GM19193 (cell line): ENCODE measurements around the gene RPS6KA3.
A peak's percentile ranks its signal among the peaks of the same experiment; 100 is the strongest.

Experiments used
- POLR2A ChIP-seq: IDR thresholded peaks from 4 replicates; pipeline ENCODE4 v1.6.1; 2011; ENCODE audit not compliant: insufficient read depth, insufficient read length; ENCODE audit errors: extremely low read depth

RPS6KA3 gene

DNA sequence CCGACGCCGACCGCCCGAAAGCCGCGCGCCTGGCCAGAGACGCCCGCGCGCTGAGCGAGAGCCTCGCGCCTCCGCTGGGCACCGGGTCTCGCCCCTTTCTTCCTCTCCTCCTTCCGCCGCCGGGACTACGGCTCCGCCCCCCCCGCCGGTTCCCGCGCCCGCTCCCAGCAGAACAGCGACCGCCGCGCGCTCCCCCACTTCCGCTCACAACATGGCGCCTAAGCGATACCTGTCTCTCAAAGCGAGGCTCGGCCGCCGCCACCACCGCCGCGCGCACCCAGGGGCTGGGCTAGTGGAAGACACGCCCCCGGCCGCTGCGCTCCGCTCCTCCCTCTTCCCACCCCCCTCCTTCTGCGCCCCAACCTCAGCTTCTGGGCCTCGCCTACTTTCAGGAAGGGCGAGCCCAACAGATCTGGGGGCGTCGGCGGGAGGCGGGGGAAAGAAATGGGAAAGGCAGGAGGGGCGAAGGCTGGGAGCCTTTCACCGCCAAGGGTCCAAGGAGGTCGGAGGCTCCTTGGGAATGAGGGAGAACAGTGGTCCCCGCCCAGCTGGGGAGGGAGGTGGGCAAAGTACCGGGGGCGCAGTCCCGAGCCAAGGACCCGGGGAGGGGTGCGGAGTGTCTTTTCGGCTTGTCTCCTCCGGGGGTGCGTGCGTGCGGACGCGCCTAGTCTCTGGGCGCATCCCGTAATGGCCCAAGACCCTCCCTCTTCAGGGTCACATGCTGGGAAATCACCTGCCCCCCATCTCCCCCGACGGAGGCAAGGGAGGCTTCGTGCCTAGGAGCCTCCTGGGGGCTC, at the start of gene RPS6KA3:
RPS6KA3 (minus strand) TSS at position 100 of the 797 bp plus-strand sequence. CDS start 277 bp downstream, outside the sequence.
- TF ChIP-seq POLR2A: peak; percentile 56

DNA sequence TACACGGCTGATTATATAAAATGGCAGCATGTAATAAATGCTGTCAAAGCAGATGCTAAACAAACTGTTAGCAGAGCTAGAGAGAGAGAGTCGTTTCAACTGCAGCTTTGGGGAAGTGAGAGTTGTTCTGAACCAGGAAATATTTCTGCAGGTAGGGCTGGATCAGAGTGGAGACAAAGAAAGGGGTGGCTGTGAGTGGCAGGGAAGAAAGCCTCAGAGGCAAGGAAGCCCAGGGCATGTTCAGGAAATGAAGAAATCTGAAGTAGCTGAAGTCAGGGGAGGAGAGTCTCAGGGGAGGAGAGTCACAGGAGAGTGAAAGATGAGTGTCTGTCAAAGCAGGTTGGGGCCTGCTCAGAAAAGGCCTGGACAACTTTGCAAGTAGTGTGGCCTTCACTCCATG, 48.4 kb upstream of the RPS6KA3 start:
- TF ChIP-seq POLR2A: no peak

DNA sequence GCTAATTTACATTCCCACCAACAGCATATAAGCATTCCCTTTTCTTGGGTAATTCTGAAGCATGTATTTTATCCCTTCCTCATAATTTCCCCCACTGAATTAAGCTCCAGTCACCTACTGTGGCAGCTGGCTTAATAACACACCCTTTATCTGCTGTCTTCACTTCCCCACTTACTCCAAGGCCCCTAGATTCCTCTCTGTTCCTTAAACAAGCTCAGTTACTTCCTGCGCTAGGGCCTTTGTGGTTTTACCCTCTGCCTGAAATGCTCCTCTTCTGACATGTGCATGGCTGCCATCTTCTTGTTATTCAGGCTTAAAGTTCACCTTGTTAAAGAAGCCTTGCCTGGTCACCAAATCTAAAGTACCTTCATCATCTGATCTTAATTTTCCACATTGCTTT, 47.2 kb upstream of the RPS6KA3 start:
- no peak for TF ChIP-seq POLR2A

DNA sequence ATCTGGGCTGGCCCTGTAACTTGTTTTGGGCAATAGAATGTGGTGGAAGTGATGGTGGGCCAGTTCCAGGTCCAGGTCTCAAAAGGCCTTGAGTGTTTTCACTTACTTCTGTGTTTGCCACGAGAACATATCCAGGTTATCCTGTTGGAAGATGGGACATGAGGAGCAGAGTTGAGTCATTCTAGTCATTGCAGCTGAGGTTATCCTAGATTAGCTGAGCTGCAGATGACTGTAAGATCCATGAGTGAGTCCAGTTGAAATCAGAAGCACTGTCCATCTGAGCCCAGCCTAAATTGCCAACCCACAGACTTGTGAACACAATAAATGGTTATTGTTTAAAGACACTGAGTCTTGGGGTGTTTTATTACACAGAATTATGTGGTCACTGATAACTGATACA, 45.3 kb upstream of the RPS6KA3 start:
- TF ChIP-seq POLR2A: no peak

DNA sequence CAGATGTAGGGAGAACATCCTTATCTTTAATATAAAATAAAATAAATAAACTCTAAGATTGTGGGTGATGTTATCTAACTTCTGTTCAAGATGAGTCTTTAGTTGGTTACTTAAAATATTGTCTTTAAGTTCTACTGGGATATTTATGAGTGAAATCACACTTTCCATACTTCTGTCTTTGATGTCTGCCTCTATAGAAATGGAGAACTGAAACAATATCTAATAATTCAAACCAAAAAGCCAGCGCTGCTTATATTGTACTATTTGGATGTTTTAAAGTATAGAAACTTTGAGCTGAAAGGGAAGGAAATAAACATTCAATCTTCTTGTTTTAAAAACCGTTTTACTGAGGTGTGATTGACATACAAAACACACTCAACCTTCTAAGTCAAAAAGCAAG, 44.8 kb upstream of the RPS6KA3 start:
- no peak for TF ChIP-seq POLR2A

DNA sequence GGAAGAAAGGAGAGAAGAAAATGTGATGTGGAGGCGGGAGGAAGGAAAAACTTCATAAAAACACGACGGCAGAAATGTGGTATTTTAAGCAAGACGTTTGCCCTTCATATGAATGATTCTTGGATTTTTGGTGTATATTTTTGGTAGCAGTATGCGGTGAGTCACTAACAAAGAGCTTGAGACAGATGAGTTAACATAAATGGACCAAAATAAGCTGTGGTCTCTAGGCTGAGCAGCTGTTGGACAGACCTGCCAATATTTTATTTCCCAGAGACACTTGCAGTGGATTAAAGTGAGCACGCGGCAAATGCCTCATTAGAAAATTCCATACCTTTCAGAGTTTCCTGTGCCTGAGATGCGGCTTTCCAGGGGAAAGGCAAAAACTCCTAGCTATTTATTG, 43.1 kb upstream of the RPS6KA3 start:
- TF ChIP-seq POLR2A: no peak

DNA sequence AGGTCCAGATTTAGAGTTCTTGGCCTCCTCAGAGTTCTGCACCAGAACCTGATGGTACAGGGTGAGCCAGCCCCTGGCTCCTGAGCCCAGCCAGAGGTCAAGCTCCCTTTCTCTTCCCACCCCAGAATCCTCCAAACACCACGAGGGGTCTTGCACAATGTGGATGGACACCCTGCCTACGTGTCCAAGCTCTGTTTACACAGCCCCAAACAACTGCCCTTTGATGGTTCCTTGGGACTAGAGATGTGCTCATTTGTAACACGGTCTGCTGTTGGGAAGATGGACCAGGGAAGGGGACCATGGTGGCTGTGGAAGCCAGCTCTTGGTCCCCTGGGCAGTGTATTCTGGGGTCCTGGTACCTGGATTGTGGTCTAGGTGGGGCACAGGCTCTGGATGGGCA, 40.0 kb upstream of the RPS6KA3 start:
- TF ChIP-seq POLR2A: no peak

DNA sequence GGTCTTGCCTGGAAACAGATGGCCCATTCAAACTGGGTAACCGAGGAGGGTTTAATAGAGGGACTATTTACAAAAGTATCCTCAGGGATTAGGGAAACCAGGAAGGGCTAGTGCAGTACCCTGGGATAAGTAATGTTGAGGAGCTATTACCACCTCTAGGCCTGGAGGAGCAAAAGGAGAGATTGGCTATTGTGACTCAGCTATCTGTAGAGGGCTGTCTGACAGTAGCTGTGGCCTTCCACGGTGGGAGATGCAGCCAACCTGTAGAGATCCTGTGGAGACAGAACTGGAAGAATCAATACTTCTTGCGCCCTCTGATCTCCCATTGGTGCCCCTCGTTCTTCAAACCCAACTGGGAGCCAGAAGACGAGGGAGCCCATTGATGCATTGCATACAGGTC, 34.1 kb upstream of the RPS6KA3 start:
- TF ChIP-seq POLR2A: no peak

DNA sequence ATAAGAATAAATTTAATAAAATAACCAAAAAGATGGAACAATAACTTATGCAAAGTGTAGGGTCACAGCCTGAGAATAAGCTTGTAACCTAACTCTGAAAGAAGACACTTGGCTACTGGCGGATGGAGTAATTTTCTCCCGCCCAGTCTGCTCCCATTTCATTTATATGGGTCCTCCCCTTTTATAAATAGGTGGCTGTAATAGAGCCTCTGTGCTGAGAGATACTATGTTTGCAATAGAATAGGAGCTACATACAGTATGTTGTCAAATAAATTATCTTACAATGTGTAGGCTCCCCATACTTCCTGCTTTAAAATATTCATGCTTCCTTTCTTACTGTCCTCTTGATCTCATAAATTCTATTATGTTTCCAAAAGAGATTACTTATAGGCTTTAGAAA, 28.2 kb upstream of the RPS6KA3 start:
- no peak for TF ChIP-seq POLR2A

DNA sequence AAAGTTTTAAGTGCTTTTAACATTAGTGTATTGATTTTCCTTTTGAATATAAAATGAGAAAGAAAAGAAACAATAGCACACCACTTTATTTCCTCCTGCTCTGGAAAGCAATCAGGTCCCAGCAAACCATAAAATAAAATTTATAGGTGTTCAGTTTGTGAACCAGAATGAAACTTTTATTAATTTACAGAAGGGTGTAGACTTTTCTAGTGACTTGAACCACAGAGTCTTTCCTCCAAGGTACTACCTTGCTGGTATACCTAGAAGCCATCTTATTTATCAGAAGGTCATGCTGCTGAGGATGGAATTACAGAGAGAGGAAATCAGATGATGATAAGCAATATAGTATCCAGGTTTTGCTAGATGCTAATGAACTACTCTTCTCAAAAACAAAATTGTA, 27.6 kb upstream of the RPS6KA3 start:
- no peak for TF ChIP-seq POLR2A

DNA sequence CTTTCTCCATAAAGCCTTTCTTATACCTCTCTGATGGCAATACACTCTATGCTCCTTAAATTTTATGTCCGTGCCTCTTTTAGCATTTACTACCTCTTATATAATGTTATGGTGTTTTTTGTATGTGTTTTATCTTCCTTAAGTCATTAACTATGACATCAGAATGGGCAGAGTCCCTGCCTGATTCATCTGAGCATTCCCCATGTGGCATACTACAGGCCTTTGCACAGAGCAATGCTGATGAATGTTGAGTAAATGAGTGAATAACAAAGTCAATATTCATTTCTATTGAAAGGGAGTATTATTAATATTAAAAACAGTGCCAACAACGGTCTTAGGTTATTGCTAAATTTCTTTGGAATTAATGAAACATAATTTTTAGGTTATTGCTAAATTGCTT, 18.8 kb upstream of the RPS6KA3 start:
- no peak for TF ChIP-seq POLR2A

DNA sequence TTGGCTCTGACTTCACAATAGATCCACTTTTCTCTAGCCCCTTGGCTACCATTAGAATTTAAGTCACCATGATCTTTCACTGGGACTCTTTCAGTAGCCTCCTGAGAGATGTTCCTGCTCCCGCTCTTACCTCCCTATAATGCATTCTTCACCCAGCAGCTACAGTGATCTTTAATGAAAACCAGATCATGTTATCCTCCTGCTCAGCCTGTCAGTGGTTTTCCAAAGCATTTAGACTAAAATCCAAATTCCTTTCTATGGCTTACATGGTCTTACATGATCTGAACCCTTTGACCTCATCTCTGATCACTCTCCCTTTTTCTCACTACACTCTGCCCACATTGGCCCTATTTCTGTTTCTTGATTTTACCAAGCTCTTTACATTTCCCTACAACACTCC, 18.3 kb upstream of the RPS6KA3 start:
- no peak for TF ChIP-seq POLR2A

DNA sequence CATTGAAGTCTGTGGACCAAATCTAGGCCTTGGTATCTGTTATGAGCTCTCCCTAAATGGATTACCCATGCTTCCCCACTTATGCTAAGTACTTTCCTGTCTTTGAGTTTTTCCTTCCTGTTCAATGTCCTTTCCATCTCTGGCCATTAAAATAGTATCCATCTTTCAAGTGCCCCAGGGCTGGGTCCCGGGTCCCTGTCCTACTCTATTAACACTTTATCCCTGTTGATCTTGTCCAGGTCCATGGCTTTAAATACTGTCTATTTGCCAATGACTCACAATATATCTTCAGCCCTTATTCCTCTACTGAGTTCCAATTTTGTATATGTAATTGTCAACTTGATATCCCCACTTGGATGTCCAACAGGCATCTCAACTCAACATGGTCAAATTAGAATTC, 17.7 kb upstream of the RPS6KA3 start:
- TF ChIP-seq POLR2A: no peak

DNA sequence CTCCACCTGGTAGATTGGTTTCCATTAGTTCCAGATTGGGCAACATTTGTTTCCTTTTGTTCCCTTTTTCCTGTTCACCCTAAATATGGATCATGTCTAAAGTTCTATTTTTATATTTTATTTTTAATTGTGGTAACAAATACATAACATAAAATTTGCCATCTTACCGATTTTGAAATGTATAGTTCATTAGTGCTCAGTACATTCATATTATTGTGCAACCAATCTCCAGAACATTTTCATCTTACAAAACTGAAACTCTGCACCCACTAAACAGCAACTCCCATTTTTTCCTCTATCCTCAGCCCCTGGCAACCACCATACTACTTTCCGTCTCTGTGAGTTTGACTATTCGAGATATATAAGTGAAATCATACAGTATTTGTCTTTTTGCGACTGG, 14.2 kb upstream of the RPS6KA3 start:
- no peak for TF ChIP-seq POLR2A

DNA sequence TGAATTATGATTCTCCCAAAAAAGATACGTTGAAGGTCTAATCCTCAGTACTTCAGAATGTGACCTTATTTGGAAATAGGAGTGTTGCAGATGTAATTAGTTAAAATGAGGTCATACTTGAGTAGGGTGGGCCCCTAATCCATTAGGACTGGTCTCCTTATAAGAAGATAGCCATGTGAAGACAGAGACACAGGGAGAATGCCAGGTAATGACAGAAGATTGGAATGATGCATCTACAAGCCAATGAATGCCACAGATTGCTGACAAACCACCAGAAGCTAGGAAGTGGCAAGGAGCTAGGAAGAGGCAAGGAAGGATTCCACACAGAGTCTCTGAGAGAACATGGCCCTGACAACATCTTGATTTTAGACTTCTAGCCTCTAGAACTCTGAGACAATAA, 7.4 kb upstream of the RPS6KA3 start:
- no peak for TF ChIP-seq POLR2A

DNA sequence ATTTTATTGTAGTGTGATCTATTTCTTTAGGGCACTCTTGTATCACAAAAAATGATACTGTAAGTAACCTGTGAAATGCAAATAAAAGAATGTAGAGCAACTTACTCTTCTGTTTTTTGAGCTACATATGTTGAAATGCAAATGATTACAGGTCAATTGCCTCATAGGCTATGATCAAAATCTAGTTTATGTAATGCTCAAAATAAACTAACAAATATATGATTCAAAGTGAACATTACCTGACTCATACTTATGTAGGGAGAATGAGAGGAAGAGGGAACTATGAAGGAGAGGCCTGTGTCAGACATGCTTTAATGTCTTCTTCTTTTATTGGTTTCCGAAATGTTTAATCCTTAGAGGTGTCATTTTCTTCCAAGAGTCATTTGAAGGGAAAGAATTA, 5.0 kb upstream of the RPS6KA3 start:
- no peak for TF ChIP-seq POLR2A

DNA sequence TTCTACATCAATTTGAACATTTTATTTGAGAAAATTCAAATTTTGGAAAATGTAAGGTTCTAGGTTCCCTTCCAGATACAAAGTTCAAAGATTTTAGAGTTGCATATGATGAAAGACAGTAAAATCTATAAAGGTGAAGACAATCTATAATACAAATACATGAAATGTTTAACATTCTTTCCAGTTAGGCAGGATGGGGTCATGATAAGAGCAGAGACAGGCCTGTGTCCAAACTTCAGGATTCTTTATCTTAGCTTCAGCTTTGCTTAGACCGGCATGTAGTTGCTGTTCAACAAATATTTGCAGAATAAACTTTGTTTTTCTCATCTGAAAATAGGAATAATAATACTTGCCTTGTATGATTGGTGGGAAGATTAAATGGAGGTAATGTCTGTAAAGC, 4.5 kb upstream of the RPS6KA3 start:
- no peak for TF ChIP-seq POLR2A
